Neural cell (in vitro differentiated cells): ENCODE data around the gene CSMD2.

Source experiments
- CTCF ChIP-seq: fragments of 450-650 bp; IDR thresholded peaks from 2 replicates; pipeline ENCODE4 v1.5.1; 2014; ENCODE audit warnings: antibody characterized with exemption, mild to moderate bottlenecking, moderate library complexity; ENCODE audit not compliant: poor library complexity, severe bottlenecking
- EP300 ChIP-seq: fragments of 450-650 bp; conservative IDR thresholded peaks from 2 replicates; pipeline ENCODE4 v1.6.1; 2014; ENCODE audit warnings: antibody characterized with exemption, mild to moderate bottlenecking, moderate library complexity; ENCODE audit not compliant: poor library complexity, severe bottlenecking
- EZH2 ChIP-seq: fragments of 200-600, 300-800 bp; shearing (Covaris generic), sonication (generic); IDR thresholded peaks from 2 replicates; pipeline ENCODE4 v1.6.1; 2014; ENCODE audit warnings: antibody characterized with exemption, low read length, borderline replicate concordance, mild to moderate bottlenecking; ENCODE audit not compliant: insufficient read depth, poor library complexity, severe bottlenecking
- MXI1 ChIP-seq: fragments of 450-650 bp; conservative IDR thresholded peaks from 2 replicates; pipeline ENCODE4 v1.6.1; 2014; ENCODE audit warnings: antibody characterized with exemption, mild to moderate bottlenecking; ENCODE audit not compliant: poor library complexity, severe bottlenecking
- REST ChIP-seq: IDR thresholded peaks from 2 replicates; pipeline ENCODE4 v1.6.1; 2012; ENCODE audit warnings: borderline replicate concordance

GRCh38 chr1:33709783-33710718, 455.0 kb downstream of the CSMD2 start:
- TF ChIP-seq CTCF: no peak
- TF ChIP-seq EZH2: no peak
- TF ChIP-seq EP300: no peak
- no peak for TF ChIP-seq REST
- TF ChIP-seq MXI1: no peak
